B cell (primary cell): ENCODE data around the gene ELMOD3. TPM values are rescaled to one million over a fixed set of nuclear protein-coding genes. Genes with fewer than 3 reads are reported as not detected.

Experiments used
- ATAC-seq: fragments of 200-7000 bp; cut with Tn5 transposase; one replicate; pipeline ENCODE4 v1.10.0; 2021; ENCODE audit warnings: low read depth, mild to moderate bottlenecking, moderate number of reproducible peaks, moderate library complexity
- CTCF ChIA-PET: fragments of 350-600 bp; sonication (Branson Sonifier 250); formaldehyde crosslinking; loops from one replicate; lab custom pipeline; 2021; ENCODE audit warnings: antibody characterized with exemption, inconsistent platforms; lab: Charles Lee
- POLR2A ChIA-PET: fragments of 350-600 bp; sonication (Branson Sonifier 250); formaldehyde crosslinking; loops from one replicate; lab custom pipeline; 2021; ENCODE audit warnings: antibody characterized with exemption; lab: Charles Lee
- DNase-seq: peaks from one replicate; pipeline ENCODE4 v3.0.0; 2013
- H2AFZ ChIP-seq: 2 replicates; pipeline ENCODE4 v1.6.1; 2012; ENCODE audit warnings: mild to moderate bottlenecking, low read depth, low read length; ENCODE audit not compliant: insufficient read depth, poor library complexity, severe bottlenecking
- H3K27ac ChIP-seq, 2 donors: 1 replicate in 1 of 2; 2 replicates in 1 of 2; pipeline ENCODE4 v1.5.1; 2012 to 2013; ENCODE audit warnings: low read length in 2 of 2, mild to moderate bottlenecking in 2 of 2, moderate library complexity in 1 of 2
- H3K27me3 ChIP-seq, 4 experiments: fragments of 200-600 bp in 1 of 4; sonication (generic) in 1 of 4; replicated peaks in 1 of 4; 1 replicate in 2 of 4; 2 replicates in 2 of 4; pipeline versions ENCODE4 v1.6.1 to v1.7.0; 2013 to 2016; ENCODE audit warnings: low read length in 3 of 4, mild to moderate bottlenecking in 2 of 4, mixed read lengths in 1 of 4, moderate library complexity in 1 of 4; ENCODE audit not compliant: insufficient read depth in 4 of 4, control insufficient read depth in 3 of 4; ENCODE audit errors: control extremely low read depth in 1 of 4
- H3K36me3 ChIP-seq, 2 experiments: replicated peaks in 1 of 2; 1 replicate in 1 of 2; 2 replicates in 1 of 2; pipeline versions ENCODE4 v1.6.1 to v1.7.1; 2013; ENCODE audit warnings: low read length in 1 of 2; ENCODE audit not compliant: insufficient read depth in 2 of 2, control insufficient read depth in 1 of 2; ENCODE audit errors: control extremely low read depth in 1 of 2, extremely low read depth in 1 of 2
- H3K4me1 ChIP-seq, 2 donors: fragments of 200-600 bp in 1 of 2; sonication (generic) in 1 of 2; 1 replicate in 1 of 2; 2 replicates in 1 of 2; pipeline versions ENCODE4 v1.5.1 to v1.6.1; 2013 to 2017; ENCODE audit warnings: low read length in 2 of 2; ENCODE audit not compliant: control insufficient read depth in 2 of 2, insufficient read depth in 2 of 2
- H3K4me2 ChIP-seq: replicated peaks from 2 replicates; pipeline ENCODE3; 2012; ENCODE audit warnings: mild to moderate bottlenecking, low read depth, low read length; ENCODE audit not compliant: poor library complexity, severe bottlenecking
- H3K4me3 ChIP-seq, 5 experiments: fragments of 200-600 bp in 1 of 5; sonication (generic) in 1 of 5; 1 replicate in 3 of 5; 2 replicates in 2 of 5; pipeline versions ENCODE4 v1.5.1 to v1.7.0; 2011 to 2016; ENCODE audit warnings: low read length in 4 of 5, mild to moderate bottlenecking in 4 of 5, low read depth in 2 of 5, control low read depth in 1 of 5, moderate library complexity in 1 of 5; ENCODE audit not compliant: insufficient read depth in 1 of 5; ENCODE audit errors: control extremely low read depth in 1 of 5, extremely low read depth in 1 of 5
- H3K79me2 ChIP-seq: fragments of 200-600 bp; sonication (generic); one replicate; pipeline ENCODE4 v1.6.0; 2016; ENCODE audit warnings: low read length; ENCODE audit not compliant: control insufficient read depth, insufficient read depth
- H3K9ac ChIP-seq: fragments of 200-600 bp; sonication (generic); 2 replicates; pipeline ENCODE4 v1.6.1; 2017; ENCODE audit warnings: mild to moderate bottlenecking, low read length, moderate library complexity
- H3K9me3 ChIP-seq, 3 donors: one replicate each; pipeline versions ENCODE4 v1.6.1 to v1.7.1; 2013; ENCODE audit warnings: low read length in 2 of 3; ENCODE audit not compliant: control insufficient read depth in 2 of 3, insufficient read depth in 1 of 3; ENCODE audit errors: control extremely low read depth in 1 of 3
- H4K20me1 ChIP-seq: 2 replicates; pipeline ENCODE4 v1.6.0; 2012; ENCODE audit warnings: mild to moderate bottlenecking, low read length; ENCODE audit not compliant: insufficient read depth, control insufficient read depth, poor library complexity, severe bottlenecking
- H3K27ac Mint-ChIP-seq: one replicate; pipeline ENCODE4 v1.8.0; 2021; ENCODE audit warnings: mixed read lengths
- H3K27me3 Mint-ChIP-seq: one replicate; pipeline ENCODE4 v1.8.0; 2021; ENCODE audit warnings: mixed read lengths
- H3K4me1 Mint-ChIP-seq: one replicate; pipeline ENCODE4 v1.8.0; 2021; ENCODE audit warnings: mixed read lengths
- H3K4me3 Mint-ChIP-seq: one replicate; pipeline ENCODE4 v1.8.0; 2021; ENCODE audit warnings: mixed read lengths
- H3K9me3 Mint-ChIP-seq: one replicate; pipeline ENCODE4 v1.8.0; 2022; ENCODE audit warnings: mixed read lengths; ENCODE audit not compliant: insufficient read depth
- CTCF ChIP-seq: fragments of 200-600 bp; IDR thresholded peaks from one replicate; pipeline ENCODE4 v1.8.0; 2022; ENCODE audit warnings: antibody characterized with exemption, mild to moderate bottlenecking
- EZH2 ChIP-seq: IDR thresholded peaks from 2 replicates; pipeline ENCODE4 v1.6.1; 2012; ENCODE audit warnings: borderline replicate concordance, low read depth, mild to moderate bottlenecking, moderate library complexity, low read length; ENCODE audit not compliant: insufficient read depth, poor library complexity, severe bottlenecking
- WGBS: methylation state at CpG from one replicate; pipeline ENCODE4 v1.1.5; 2013; ENCODE audit warnings: missing lambda C conversion rate; ENCODE audit not compliant: insufficient coverage; 5-methylcytosine and 5-hydroxymethylcytosine counted together
- intact Hi-C: fragments of 100-400 bp; cut with micrococcal nuclease; formaldehyde crosslinking; loops from one replicate; pipeline ENCODE4 v1.10.0; 2022
- polyA plus RNA-seq: library from polyadenylated mRNA; depleted of rRNA; stranded (reverse); fragments of >200 nt; gene quantifications from 2 replicates; pipeline ENCODE4 v1.2.3, GENCODE V29; 2012
- total RNA-seq, 2 donors: library from RNA; stranded (reverse); fragments of 120-200 nt in 1 of 2; gene quantifications; 1 replicate in 1 of 2; 2 replicates in 1 of 2; pipeline versions ENCODE4 v1.2.3 to v1.2.4, GENCODE V29; 2013 to 2022

Gene ELMOD3
- total and polyA plus RNA-seq, 2 donors (not counting 1 experiment from before 2014, with no cell fraction given), result 34.3 to 57.6 TPM

GRCh38 chr2:85355521-85355920 lies 952 bp downstream of the ELMOD3 start:
- ATAC-seq (no peak), DNase-seq (no peak)
- Histone ChIP-seq H3K9me3 (no peaks in the 10 kb centered on the region), H3K4me2 (peak overlapping the region; percentile 97), H3K4me3 (peak overlapping the region in 4 of 5 experiments; percentile 79 to 100 (median 92)), H3K27me3 (no peaks in the 10 kb centered on the region), H3K9ac (peak overlapping the region; percentile 100), H3K4me1 (peaks cover 19 to 26% of the 10 kb centered on the region in 2 donors), H3K36me3 (peaks cover 0 to 12% of the 10 kb centered on the region in 2 experiments), H3K27ac (peak overlapping the region in 1 of 2 donors; percentile 95), H2AFZ (peak overlapping the region; percentile 100), H4K20me1 (no peaks in the 10 kb centered on the region), H3K79me2 (peaks cover 57% of the 10 kb centered on the region)
- Mint-ChIP-seq H3K4me3 (peak overlapping the region; percentile 95), H3K9me3 (no peaks in the 10 kb centered on the region), H3K4me1 (peaks cover 40% of the 10 kb centered on the region), H3K27me3 (no peaks in the 10 kb centered on the region), H3K27ac (peak overlapping the region; percentile 95)
- WGBS, result 83% methylated on average over 1 of the region's 3 CpGs
- ChIA-PET POLR2A (interaction anchor here (0.6 to 2.4 kb wide), 6 partner anchors 29 to 216 kb away, joined by 4 to 25 read pairs (median 6); partner anchors contain the start of genes CAPG, MAT2A, SH2D6 and TGOLN2), CTCF (interaction anchor here (0.9 to 1.5 kb wide), 2 partner anchors 55 to 184 kb away, joined by 3 to 4 read pairs; partner anchors contain the start of gene MAT2A)
- TF ChIP-seq CTCF (no peak), EZH2 (no peak)
- intact Hi-C loops, result loop anchor here (2.0 kb wide), 1 partner anchor 197 kb away; no protein-coding TSS in a partner anchor

GRCh38 chr2:85356186-85356585 lies 1.6 kb downstream of the ELMOD3 start:
- Histone ChIP-seq H3K4me3 (no peak overlapping the region), H2AFZ (no peak overlapping the region), H3K4me1 (peaks cover 19 to 26% of the 10 kb centered on the region in 2 donors), H3K27ac (no peak overlapping the region), H3K36me3 (peaks cover 0 to 10% of the 10 kb centered on the region in 2 experiments), H4K20me1 (no peaks in the 10 kb centered on the region), H3K27me3 (no peaks in the 10 kb centered on the region), H3K4me2 (no peak overlapping the region), H3K79me2 (peaks cover 57% of the 10 kb centered on the region), H3K9me3 (no peaks in the 10 kb centered on the region), H3K9ac (no peak overlapping the region)
- intact Hi-C loops, result no loop called here
- no peaks in the 10 kb centered on the region for H3K27me3 Mint-ChIP-seq
- no peaks in the 10 kb centered on the region for H3K9me3 Mint-ChIP-seq
- ChIA-PET CTCF (interaction anchor here (1.0 kb wide), 2 partner anchors 14 to 63 kb away, joined by 3 read pairs; no protein-coding TSS in a partner anchor), POLR2A (no interaction called here)
- no peak for TF ChIP-seq EZH2
- TF ChIP-seq CTCF, result no peak
- 100% methylated on average over 2 of the region's 2 CpGs for WGBS
- peaks cover 40% of the 10 kb centered on the region for H3K4me1 Mint-ChIP-seq
- DNase-seq (no peak), ATAC-seq (no peak)
- H3K4me3 Mint-ChIP-seq, result no peak overlapping the region
- H3K27ac Mint-ChIP-seq, result no peak overlapping the region
